ENCODE results near the gene LBR.

Gene LBR

GRCh38 chr1:225462714-225463574 is 35.1 kb upstream of the LBR start:
- peak; percentile 5 to 24 for DNase-seq

DNA sequence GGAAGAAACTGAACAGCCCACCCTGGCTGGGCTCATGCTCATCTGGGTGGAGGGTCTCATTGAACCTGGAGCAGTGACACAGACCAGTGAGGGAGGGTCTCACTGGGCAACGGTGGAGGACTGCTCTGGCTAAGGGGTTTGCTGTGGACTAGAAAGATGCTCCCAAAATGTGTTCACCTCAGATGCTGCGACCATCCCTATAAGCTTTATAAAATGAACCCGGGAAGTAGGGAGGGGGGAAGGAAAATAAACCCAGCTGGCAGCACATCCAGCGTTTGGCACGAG is 34.5 kb upstream of the LBR start:
- no peak for DNase-seq

GRCh38 chr1:225461533-225462428 is 33.9 kb upstream of the LBR start:
- DNase-seq, result peak; percentile 29 to 44

DNA sequence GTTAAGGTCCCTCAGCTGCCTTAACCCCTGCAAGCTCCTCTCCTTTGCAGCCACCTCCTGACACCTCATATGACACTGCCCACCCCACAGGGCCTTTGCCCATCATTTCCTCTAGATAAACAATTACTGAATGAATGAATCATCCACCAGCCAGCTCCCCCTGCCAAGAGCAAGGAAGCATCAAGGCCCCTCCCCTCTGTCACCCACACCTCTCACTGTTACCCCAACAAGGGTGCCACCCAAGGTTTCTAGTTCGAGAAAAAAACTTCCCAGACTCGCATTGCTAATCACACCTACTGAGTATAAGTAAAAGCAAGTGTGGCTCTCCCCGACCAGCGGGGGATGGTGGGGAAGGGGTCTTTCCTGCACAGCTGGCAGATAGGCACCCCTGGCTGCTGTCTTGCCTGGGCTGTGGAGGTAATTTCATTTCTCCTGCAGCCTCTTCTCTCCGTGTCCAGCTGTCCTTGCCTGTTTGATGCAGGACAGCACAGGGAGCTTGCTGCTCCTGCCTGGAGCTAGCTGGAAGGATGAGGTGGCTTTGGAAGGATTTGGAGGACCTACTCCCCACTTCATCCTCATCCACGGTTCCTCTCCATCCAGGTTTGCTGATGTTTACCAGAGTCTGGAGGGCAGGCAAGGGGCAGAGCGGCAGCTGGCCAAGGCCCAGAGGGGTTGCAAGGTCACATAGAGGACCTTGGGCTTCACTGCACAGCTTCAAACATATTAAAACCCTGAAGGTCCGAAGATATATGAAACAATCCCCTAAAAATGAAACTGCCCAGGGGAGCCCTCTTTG is 33.1 kb upstream of the LBR start:
- DNase-seq, result no peak

- no peak for DNase-seq
Observed at GRCh38 chr1:225460021-225460736, 32.3 kb upstream of the LBR start.

GRCh38 chr1:225458222-225458631 is 30.4 kb upstream of the LBR start:
- no peak for DNase-seq

DNA sequence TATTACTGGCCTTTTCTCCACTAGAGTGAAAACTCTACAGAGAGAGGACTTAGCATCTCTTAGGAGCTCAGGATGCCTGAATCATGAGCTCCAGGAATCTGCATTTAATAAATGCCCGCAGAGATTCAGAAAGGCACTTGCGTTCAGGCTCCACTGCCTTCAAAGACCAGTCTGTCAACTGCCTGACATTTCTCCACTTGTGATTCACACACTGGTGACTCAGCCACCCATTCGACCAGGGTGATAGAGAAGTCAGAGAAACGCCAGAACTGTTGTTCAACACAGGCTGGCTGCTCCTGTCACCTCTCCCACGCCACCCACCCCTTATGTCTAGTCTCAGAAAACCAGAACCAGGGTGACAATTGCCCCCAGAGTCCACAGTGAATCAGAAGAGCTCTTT is 26.9 kb upstream of the LBR start:
- DNase-seq, result no peak

- no peak for DNase-seq
Observed at GRCh38 chr1:225453797-225454648, 26.2 kb upstream of the LBR start.

DNA sequence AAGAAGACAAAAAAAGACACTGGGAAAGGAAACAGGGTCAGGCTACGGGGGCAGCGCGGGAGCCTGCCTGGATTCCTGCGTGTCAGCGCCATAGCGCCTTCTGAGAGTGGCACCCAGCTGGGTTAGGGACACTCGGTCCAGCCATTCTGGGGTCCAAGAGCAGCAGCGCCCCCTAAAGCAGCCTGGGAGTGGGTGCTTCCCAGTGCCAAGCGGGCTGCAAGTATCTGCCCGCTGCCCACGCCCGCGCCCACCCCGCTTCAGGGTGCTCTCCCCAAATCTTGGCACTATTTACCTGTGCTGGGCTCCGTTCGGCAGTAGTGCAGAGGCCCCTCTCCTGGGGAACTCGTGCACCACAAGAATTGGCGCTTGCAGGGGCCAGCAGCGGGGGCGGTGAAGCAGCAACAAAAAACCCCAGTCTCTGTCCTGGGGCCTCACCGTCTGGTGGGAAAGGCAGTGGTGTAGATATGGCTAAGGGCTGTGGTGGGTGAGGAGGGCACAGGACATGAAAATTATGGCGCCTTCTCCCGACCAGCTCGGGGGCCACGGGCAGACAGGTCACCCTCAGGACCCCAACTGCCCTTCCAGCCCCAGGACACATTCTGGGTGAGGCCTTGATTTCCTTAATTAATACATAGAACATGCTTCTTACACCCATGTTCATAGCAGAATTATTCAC is 24.1 kb upstream of the LBR start:
- no peak for DNase-seq

GRCh38 chr1:225451340-225451739 is 23.5 kb upstream of the LBR start:
- DNase-seq, result no peak

DNA sequence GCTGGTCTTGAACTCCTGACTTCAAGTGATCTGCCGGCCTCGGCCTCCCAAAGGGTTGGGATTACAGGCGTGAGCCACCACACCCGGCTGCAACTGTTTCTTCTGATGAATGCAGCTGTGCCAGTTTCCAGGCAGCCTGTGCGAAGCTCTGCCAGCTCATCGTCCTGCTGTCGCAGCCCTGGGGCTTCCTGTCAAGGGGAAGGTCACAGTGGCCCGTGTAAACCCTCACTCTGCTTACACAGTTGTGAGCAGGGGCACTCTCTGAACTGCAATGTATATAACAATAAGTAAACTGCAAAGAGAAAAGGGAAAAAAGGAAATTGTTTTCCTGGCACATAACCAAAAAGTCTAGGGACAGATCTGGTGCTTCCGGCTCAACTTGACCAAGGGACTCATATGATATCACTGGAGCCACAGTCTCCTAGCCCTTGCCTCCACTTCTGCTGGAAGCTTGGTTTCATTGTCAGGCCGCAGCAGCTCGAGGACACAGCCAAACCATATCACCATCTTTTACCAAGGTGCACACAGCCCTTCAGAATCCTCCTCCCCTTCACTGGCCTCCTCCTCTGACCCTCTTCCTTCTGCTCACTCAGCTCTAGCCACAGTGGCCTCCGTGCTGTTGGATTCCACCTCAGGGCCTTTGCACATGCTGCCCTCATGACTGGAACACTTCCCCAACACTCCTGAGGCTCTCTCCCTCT is 22.8 kb upstream of the LBR start:
- no peak for DNase-seq

DNA sequence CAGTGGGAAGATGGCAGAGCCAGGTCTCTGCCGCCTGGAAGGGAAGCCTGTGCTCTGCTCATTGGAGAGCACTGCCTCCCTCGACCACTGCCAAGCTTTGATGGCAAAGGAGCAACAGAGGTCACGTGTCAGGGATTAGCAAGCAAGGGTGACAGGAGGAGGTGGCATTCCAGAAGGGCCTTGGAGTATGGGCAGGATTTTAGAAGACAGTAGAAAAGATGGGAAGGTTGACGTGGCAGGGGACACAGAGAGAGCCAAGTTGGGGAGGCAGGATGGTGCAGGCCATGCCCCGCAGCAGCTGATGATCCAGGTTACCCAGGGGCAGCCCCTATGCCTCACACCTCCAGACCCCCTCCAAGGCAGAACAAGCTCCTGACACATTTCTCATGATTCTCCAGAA is 21.9 kb upstream of the LBR start:
- DNase-seq, result no peak

- no peak for DNase-seq
Observed at GRCh38 chr1:225449261-225449660, 21.4 kb upstream of the LBR start.

- no peak for DNase-seq
Observed at GRCh38 chr1:225448146-225448805, 20.4 kb upstream of the LBR start.

- no peak for DNase-seq
Observed at GRCh38 chr1:225447650-225448089, 19.8 kb upstream of the LBR start.

GRCh38 chr1:225446981-225447615 is 19.3 kb upstream of the LBR start:
- DNase-seq, result no peak

- no peak for DNase-seq
Observed at GRCh38 chr1:225446595-225446960, 18.7 kb upstream of the LBR start.

- DNase-seq, result no peak
Observed at GRCh38 chr1:225445639-225446594, 18.1 kb upstream of the LBR start.
